ENCODE measurements around the gene ACSS1. TPM values are rescaled to one million over a fixed set of nuclear protein-coding genes. Genes with fewer than 3 reads are reported as not detected.

ACSS1 gene
- total RNA-seq, 1 donor, result 0.99 TPM

DNA sequence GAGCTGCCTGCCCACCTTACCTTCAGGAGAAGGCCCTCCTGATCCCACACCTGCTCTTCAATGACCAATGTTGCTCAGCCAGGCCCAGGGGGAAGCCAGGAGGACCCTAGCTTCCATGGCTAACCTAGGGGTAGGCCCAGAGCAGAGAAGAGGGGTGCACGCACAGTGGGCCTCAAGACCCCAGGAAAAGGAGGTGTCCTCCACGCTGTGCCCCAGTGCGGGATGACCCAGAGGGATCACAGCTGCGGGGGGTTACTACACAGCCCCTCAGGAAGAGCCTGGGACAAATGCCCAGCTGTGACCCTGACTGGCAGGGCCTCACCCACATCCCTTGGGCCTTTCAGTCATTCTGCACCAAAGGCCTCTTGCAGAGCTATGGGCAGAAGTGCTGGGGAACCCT lies 33.8 kb downstream of the ACSS1 start:
- DNase-seq (ENCODE audit: low read depth), result no peak
- H3K4me3 ChIP-seq (ENCODE audit: low read depth, low read length), result no peak overlapping the region
- TF ChIP-seq, protein P1, sequence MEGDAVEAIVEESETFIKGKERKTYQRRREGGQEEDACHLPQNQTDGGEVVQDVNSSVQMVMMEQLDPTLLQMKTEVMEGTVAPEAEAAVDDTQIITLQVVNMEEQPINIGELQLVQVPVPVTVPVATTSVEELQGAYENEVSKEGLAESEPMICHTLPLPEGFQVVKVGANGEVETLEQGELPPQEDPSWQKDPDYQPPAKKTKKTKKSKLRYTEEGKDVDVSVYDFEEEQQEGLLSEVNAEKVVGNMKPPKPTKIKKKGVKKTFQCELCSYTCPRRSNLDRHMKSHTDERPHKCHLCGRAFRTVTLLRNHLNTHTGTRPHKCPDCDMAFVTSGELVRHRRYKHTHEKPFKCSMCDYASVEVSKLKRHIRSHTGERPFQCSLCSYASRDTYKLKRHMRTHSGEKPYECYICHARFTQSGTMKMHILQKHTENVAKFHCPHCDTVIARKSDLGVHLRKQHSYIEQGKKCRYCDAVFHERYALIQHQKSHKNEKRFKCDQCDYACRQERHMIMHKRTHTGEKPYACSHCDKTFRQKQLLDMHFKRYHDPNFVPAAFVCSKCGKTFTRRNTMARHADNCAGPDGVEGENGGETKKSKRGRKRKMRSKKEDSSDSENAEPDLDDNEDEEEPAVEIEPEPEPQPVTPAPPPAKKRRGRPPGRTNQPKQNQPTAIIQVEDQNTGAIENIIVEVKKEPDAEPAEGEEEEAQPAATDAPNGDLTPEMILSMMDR (IDR thresholded peaks at IDR 0.05; ENCODE audit: insufficient read depth, low read length), result no peak

DNA sequence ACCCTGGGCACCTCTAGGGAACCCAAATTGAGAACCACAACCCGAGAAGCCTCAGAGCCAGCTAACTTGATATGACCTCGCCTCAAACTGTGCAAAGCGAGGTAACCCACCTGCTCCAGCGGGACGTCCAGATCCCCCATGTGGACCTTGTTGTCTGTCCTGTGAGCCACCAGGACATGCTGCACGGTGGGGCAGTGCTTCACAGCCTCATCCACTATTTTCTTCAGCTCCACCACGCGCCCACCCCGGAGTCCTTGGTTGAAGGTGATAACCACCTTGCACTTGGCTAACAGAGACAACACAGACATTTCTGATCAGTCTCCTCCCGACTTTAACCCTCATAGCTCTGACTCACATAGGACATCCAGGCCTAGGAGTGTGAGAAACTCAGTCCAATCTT lies 34.6 kb downstream of the ACSS1 start:
- DNase-seq (ENCODE audit: low read depth), result no peak

DNA sequence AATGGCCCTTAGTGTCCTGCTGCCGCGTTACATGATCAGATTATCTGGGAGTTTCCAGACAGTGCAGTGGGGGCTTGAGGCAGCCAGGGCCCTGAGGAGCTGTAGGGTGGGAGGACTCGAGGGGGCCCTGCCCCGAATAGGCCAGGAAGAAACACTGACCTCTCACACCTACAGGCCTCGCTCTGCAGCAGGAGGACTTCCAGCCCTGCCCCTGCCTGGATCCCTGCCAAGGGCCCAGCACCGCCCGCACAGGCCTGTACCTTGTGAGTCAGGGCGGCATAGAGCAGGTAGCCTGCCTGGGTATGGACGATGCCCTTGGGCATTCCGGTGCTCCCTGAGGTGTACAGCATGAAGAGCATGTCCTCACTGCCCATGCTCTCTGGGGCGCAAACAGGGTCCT lies 35.3 kb downstream of the ACSS1 start:
- TF ChIP-seq, protein P1 (IDR thresholded peaks at IDR 0.05; ENCODE audit: insufficient read depth, low read length), result no peak
- no peak for DNase-seq (ENCODE audit: low read depth)
- H3K4me3 ChIP-seq (ENCODE audit: low read depth, low read length), result no peak overlapping the region

More for the DNA sequence above, 34.6 kb downstream of the ACSS1 start:
- H3K4me3 ChIP-seq (ENCODE audit: low read depth, low read length), result no peak overlapping the region
- TF ChIP-seq, protein P1 (IDR thresholded peaks at IDR 0.05; ENCODE audit: insufficient read depth, low read length), result no peak

GRCh38 chr20:25021336-25021735 lies 36.6 kb downstream of the ACSS1 start:
- TF ChIP-seq, protein P1 (IDR thresholded peaks at IDR 0.05; ENCODE audit: insufficient read depth, low read length), result no peak
- no peak for DNase-seq (ENCODE audit: low read depth)
- no peak overlapping the region for H3K4me3 ChIP-seq (ENCODE audit: low read depth, low read length)

GRCh38 chr20:25020901-25021301 lies 37.0 kb downstream of the ACSS1 start:
- TF ChIP-seq, protein P1 (IDR thresholded peaks at IDR 0.05; ENCODE audit: insufficient read depth, low read length), result no peak
- H3K4me3 ChIP-seq (ENCODE audit: low read depth, low read length), result no peak overlapping the region
- DNase-seq (ENCODE audit: low read depth), result no peak

DNA sequence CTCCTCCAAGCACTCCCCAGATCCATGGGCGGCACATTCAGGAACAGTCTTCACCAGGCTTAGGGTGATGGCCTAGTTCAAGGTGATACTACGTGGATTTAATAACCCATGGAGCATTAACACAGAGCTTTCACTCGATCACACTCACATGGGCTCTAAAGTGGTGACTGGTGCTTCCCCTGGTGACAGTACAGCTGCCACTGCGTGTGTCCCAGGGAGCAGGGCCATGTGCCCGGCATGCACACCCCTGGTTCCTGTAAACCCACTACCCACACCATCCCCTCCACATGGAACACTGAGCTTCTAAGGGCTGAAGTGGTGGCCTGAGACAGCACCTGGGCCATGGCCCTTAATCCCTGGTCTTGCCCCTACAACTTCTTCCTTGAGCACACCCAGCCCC lies 37.6 kb downstream of the ACSS1 start:
- TF ChIP-seq, protein P1 (IDR thresholded peaks at IDR 0.05; ENCODE audit: insufficient read depth, low read length), result no peak
- no peak for DNase-seq (ENCODE audit: low read depth)

More for the DNA sequence above, 37.6 kb downstream of the ACSS1 start:
- H3K4me3 ChIP-seq (ENCODE audit: low read depth, low read length), result no peak overlapping the region
